ENCODE data around the gene YPEL2. TPM values are rescaled to one million over a fixed set of nuclear protein-coding genes. Genes with fewer than 3 reads are reported as not detected.

The YPEL2 gene
- total and polyA plus RNA-seq, 2 of the 13 experiments (the other 11 are each of a cell fraction or from before 2014, with no cell fraction given), result 8.5 to 21.1 TPM

GRCh38 chr17:59425085-59425931, 93.9 kb downstream of the YPEL2 start (continued):
- TF ChIP-seq, protein P1, sequence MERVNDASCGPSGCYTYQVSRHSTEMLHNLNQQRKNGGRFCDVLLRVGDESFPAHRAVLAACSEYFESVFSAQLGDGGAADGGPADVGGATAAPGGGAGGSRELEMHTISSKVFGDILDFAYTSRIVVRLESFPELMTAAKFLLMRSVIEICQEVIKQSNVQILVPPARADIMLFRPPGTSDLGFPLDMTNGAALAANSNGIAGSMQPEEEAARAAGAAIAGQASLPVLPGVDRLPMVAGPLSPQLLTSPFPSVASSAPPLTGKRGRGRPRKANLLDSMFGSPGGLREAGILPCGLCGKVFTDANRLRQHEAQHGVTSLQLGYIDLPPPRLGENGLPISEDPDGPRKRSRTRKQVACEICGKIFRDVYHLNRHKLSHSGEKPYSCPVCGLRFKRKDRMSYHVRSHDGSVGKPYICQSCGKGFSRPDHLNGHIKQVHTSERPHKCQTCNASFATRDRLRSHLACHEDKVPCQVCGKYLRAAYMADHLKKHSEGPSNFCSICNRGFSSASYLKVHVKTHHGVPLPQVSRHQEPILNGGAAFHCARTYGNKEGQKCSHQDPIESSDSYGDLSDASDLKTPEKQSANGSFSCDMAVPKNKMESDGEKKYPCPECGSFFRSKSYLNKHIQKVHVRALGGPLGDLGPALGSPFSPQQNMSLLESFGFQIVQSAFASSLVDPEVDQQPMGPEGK (CRISPR knock-in tag; IDR thresholded peaks at IDR 0.05), result 0 out of 2 replicates have a peak, but pooled peaks have one; percentile 10
- TF ChIP-seq HNF1B (CRISPR knock-in tag; IDR thresholded peaks at IDR 0.05) (0 out of 2 replicates have a peak, but pooled peaks have one; percentile 35), SPEN (CRISPR knock-in tag; IDR thresholded peaks at IDR 0.05; ENCODE audit: low read depth) (peak; percentile 61), NR1H2 (CRISPR knock-in tag; IDR thresholded peaks at IDR 0.05; ENCODE audit: borderline replicate concordance, low read depth) (no peak), ZNF605 (CRISPR knock-in tag; IDR thresholded peaks at IDR 0.05) (no peak), ZNF790 (CRISPR knock-in tag; IDR thresholded peaks at IDR 0.05; ENCODE audit: borderline replicate concordance) (no peak), JARID2 (CRISPR knock-in tag; IDR thresholded peaks at IDR 0.05; ENCODE audit: insufficient replicate concordance) (no peak), THAP8 (CRISPR knock-in tag; IDR thresholded peaks at IDR 0.05; ENCODE audit: borderline replicate concordance) (0 out of 2 replicates have a peak, but pooled peaks have one; percentile 56), PBX2 (CRISPR knock-in tag; IDR thresholded peaks at IDR 0.05) (no peak), POGZ (CRISPR knock-in tag; IDR thresholded peaks at IDR 0.05) (no peak), MYNN (CRISPR knock-in tag; IDR thresholded peaks at IDR 0.05; ENCODE audit: low read depth) (no peak), ZBTB25 (CRISPR knock-in tag; IDR thresholded peaks at IDR 0.05) (no peak), ZSCAN12 (CRISPR knock-in tag; IDR thresholded peaks at IDR 0.05) (no peak), SRSF9 (IDR thresholded peaks at IDR 0.05; ENCODE audit: borderline replicate concordance, insufficient read depth, low read depth, low read length, poor library complexity, severe bottlenecking) (no peak), HNF4A (CRISPR knock-in tag; IDR thresholded peaks at IDR 0.05) (peak; percentile 66), ERF (CRISPR knock-in tag; IDR thresholded peaks at IDR 0.05) (0 out of 2 replicates have a peak, but pooled peaks have one; percentile 15), MLLT10 (CRISPR knock-in tag; IDR thresholded peaks at IDR 0.05) (no peak), ZBTB42 (CRISPR knock-in tag; IDR thresholded peaks at IDR 0.05) (no peak), PHF8 (CRISPR knock-in tag; IDR thresholded peaks at IDR 0.05) (no peak), KMT2A (CRISPR knock-in tag; IDR thresholded peaks at IDR 0.05) (no peak)
- TF ChIP-seq, protein P2, sequence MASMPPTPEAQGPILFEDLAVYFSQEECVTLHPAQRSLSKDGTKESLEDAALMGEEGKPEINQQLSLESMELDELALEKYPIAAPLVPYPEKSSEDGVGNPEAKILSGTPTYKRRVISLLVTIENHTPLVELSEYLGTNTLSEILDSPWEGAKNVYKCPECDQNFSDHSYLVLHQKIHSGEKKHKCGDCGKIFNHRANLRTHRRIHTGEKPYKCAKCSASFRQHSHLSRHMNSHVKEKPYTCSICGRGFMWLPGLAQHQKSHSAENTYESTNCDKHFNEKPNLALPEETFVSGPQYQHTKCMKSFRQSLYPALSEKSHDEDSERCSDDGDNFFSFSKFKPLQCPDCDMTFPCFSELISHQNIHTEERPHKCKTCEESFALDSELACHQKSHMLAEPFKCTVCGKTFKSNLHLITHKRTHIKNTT (CRISPR knock-in tag; IDR thresholded peaks at IDR 0.05), result no peak
